ENCODE results near the gene KCTD16. TPM values are rescaled to one million over a fixed set of nuclear protein-coding genes. Genes with fewer than 3 reads are reported as not detected.

KCTD16 gene
- total and polyA plus RNA-seq, 11 donors: 0.02 to 0.32 (median 0.12) TPM; not detected in 3

- Histone ChIP-seq H3K27me3 (peaks cover 0 to 16% (median 0%) of the 10 kb centered on the region in 9 donors), H3K4me3 (no peak overlapping the region), H3K36me3 (no peaks in the 10 kb centered on the region), H3K27ac (no peak overlapping the region), H3K9me3 (no peaks in the 10 kb centered on the region), H3K4me1 (peaks cover 0 to 7% (median 0%) of the 10 kb centered on the region in 12 donors)
- DNase-seq: no peak
- no peak for ATAC-seq
- no peak for TF ChIP-seq CTCF (IDR thresholded peaks at IDR 0.05)
- no peak for TF ChIP-seq POLR2A (IDR thresholded peaks at IDR 0.05)
- 81 to 90% (median 83%) methylated on average over 1 of the region's 1 CpG for WGBS, 4 donors
- intact Hi-C loops (cut with DNase I): no loop called here
Measured at GRCh38 chr5:144313147-144313726, 142.6 kb downstream of the KCTD16 start.

GRCh38 chr5:144315026-144315425 is 144.4 kb downstream of the KCTD16 start:
- ATAC-seq (no peak), DNase-seq (no peak)
- WGBS, 4 donors: 76 to 90% (median 83%) methylated on average over 4 of the region's 4 CpGs
- H3K4me1 ChIP-seq: no peaks in the 10 kb centered on the region
- H3K9me3 ChIP-seq: no peaks in the 10 kb centered on the region
- no peaks in the 10 kb centered on the region for H3K36me3 ChIP-seq
- H3K27ac ChIP-seq: no peak overlapping the region
- TF ChIP-seq CTCF (IDR thresholded peaks at IDR 0.05) (no peak), POLR2A (IDR thresholded peaks at IDR 0.05) (no peak)
- H3K4me3 ChIP-seq: no peak overlapping the region
- intact Hi-C loops (cut with DNase I): no loop called here
- H3K27me3 ChIP-seq: peaks cover 0 to 16% (median 0%) of the 10 kb centered on the region in 9 donors

- Histone ChIP-seq H3K27ac (no peak overlapping the region), H3K4me3 (no peak overlapping the region), H3K9me3 (no peaks in the 10 kb centered on the region), H3K36me3 (no peaks in the 10 kb centered on the region), H3K4me1 (no peaks in the 10 kb centered on the region), H3K27me3 (peaks cover 0 to 10% (median 0%) of the 10 kb centered on the region in 9 donors)
- intact Hi-C loops (cut with DNase I): no loop called here
- DNase-seq (no peak), ATAC-seq (no peak)
- WGBS, 4 donors: 91 to 94% (median 94%) methylated on average over 12 of the region's 12 CpGs
- TF ChIP-seq CTCF (IDR thresholded peaks at IDR 0.05): no peak
- no peak for TF ChIP-seq POLR2A (IDR thresholded peaks at IDR 0.05)
Measured at GRCh38 chr5:144315994-144316634, 145.4 kb downstream of the KCTD16 start.

DNA sequence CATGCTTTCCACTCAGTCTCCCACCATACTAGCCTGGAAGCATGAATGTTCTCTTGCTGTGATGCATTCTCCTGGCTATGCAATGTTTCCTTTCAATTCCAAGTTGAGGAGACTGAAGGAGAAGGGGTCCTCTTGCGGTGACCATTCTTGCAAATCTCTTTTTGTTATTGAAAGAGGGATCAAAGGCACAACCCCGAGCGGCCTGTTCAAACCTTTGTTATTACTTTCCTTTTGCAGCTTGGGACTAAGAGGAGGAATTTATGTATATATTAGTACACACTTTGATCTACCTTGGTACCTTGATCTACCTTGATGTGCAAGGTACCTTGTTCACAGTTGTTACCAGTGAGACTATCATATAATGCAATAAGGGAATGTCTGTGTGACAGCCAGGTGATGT is 147.3 kb downstream of the KCTD16 start:
- intact Hi-C loops (cut with DNase I): no loop called here
- Histone ChIP-seq H3K4me3 (no peak overlapping the region), H3K27me3 (no peaks in the 10 kb centered on the region), H3K36me3 (no peaks in the 10 kb centered on the region), H3K27ac (no peak overlapping the region), H3K4me1 (no peaks in the 10 kb centered on the region), H3K9me3 (no peaks in the 10 kb centered on the region)
- 62 to 82% (median 74%) methylated on average over 3 of the region's 3 CpGs for WGBS, 4 donors
- no peak for TF ChIP-seq POLR2A (IDR thresholded peaks at IDR 0.05)
- no peak for TF ChIP-seq CTCF (IDR thresholded peaks at IDR 0.05)
- ATAC-seq: no peak
- DNase-seq: no peak

Data from heart left ventricle (tissue), 16 donors.